ENCODE measurements around the gene SLC24A4.

The SLC24A4 gene

DNA sequence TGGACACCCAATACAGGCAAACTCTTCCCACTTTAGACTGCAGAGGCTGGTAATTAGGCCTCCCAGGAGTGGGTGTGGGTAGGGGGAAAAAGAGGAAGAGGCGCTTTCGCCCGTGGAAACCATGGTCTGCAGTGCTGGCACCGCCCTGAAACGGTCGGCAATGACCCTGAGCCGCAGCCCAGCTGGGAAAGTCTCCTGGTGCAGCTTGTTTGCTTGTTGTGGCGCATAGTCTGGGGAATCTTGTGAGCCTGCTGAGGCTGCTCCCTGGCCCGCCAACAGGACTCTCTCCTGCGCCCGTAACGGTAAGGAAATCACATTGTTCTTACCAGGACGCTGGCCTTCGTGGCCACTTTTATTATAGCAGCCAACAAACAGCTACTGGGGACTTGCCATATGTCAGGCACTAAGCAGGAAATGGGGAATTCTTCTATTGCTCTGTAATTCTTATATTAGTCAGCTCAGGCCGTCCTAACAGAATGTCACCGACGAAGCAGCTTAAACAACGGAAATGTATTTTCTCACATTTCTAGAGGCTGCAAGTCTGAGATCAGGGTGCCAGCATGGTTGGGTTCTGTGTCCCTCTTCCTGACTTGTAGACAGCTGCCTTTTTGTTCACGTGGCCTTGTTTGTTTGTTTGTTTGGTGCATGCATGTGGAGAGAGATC is 138.1 kb downstream of the SLC24A4 start:
- no peak for DNase-seq

- no peak for DNase-seq
Measured at GRCh38 chr14:92461891-92462290, 138.9 kb downstream of the SLC24A4 start.

DNA sequence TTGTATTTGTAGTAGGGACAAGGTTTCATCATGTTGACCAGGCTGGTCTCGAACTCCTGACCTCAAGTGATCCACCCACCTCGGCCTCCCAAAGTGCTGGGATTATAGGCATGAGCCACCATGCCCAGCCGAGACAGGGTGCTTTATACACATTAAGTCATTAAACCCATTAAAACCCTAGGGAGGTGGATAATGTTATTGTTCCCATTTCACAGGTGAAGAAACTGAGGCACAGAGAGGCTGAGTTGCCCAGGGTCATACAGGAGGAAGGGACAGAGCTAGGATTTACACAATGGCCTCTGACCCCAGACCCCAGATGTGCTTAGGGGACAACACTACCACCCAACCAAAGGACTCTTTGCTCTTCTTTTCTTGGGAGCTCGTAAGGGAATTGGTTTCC is 139.6 kb downstream of the SLC24A4 start:
- DNase-seq = no peak

GRCh38 chr14:92463141-92463540 is 140.2 kb downstream of the SLC24A4 start:
- DNase-seq = no peak

DNA sequence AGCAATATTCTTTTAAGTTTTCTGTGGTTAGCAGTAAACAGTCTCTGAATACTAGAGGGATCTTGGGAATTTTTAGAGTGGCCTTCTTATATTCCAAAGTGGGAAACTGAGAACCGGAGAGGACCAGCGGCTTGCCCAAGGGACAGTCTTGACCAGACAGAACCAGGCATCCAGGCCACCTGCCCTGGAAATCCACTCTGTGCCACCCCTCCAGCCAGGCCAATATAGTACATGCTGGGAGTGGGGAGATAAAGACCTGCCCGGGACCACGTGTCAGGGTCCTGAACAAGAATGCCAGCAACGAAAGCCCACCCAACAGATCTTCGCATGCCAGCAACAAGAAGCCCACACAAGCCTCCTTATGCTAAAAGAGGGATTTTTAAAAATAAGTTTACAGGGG is 141.2 kb downstream of the SLC24A4 start:
- DNase-seq = no peak

DNA sequence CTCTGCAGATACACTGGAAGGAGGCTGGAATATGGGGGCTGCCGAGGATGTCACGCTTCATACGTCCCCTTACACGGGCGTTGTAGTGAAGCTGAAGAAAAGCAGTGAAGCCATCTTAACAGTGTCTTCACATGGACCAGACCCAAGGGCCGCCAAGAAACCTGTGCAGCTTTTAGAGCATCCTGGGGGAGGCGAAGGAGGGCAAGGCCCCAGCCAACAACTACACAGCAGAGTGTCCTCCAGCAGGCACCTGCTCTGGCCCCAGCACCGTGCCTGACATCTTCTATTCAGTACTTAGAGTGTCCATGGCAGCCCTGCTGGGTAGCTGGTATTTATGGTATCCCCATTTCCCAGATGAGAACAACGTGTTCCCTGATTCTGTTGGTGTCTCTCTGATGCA is 141.8 kb downstream of the SLC24A4 start:
- no peak for DNase-seq

DNA sequence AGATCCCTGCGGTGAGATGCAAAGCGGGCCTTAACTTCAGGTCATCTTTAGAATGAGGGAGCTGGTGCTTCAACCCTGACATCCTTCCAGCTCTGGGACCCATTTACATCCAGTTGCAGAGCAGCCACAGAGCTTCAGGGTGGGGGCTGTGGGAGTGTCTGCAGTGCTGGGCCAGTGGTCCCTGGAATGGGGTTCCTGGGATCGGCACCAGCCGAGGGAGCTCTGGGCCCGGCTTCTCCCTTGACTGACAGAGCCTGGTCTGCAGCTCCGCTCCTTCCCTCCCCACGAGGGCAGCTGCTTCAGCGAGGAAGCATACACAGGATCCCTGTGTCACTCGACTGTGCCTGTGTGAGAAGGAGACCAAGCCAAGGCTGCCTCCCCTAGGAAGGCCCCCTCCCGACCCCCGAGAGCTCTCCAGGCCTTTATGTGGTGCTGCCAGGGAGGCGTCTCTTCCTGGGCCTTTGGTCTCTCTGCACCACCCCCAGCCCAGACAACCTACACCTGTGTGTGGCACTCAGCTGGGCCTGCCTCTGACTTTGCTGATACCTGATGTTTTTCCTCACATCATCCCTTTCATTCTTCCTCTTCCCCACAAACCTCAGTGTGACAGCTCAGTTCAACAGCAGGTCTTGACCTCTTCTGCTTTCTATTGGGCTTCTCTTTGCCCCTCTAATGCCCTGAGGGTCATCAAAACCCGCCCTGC is 142.5 kb downstream of the SLC24A4 start:
- no peak for DNase-seq

- DNase-seq = no peak
Measured at GRCh38 chr14:92466059-92466458, 143.1 kb downstream of the SLC24A4 start.

- DNase-seq = no peak
Measured at GRCh38 chr14:92469515-92469914, 146.6 kb downstream of the SLC24A4 start.

GRCh38 chr14:92470215-92470614 is 147.2 kb downstream of the SLC24A4 start:
- no peak for DNase-seq

DNA sequence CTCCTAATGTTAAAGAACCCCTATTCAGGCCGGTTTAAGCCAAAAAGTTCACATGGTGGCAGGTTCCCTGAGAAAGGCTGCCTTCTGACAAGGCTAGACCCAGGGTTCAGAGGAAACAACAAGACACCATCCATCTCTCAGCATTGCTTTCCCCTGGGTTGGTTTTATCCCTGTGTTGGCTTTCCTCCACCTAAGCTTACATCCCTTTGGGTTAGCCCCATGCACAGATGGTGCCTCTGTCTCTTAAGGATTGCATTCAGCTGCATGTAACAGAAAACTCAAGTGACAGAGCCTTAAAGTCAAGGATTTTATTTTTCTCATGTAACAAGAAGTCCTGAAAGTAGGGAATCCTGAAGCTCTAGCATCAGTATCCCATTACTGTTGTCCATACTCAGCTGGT is 147.8 kb downstream of the SLC24A4 start:
- no peak for DNase-seq

GRCh38 chr14:92471919-92472318 is 149.0 kb downstream of the SLC24A4 start:
- no peak for DNase-seq

GRCh38 chr14:92472860-92473259 is 149.9 kb downstream of the SLC24A4 start:
- no peak for DNase-seq

GRCh38 chr14:92473261-92473968 is 150.4 kb downstream of the SLC24A4 start:
- no peak for DNase-seq

DNA sequence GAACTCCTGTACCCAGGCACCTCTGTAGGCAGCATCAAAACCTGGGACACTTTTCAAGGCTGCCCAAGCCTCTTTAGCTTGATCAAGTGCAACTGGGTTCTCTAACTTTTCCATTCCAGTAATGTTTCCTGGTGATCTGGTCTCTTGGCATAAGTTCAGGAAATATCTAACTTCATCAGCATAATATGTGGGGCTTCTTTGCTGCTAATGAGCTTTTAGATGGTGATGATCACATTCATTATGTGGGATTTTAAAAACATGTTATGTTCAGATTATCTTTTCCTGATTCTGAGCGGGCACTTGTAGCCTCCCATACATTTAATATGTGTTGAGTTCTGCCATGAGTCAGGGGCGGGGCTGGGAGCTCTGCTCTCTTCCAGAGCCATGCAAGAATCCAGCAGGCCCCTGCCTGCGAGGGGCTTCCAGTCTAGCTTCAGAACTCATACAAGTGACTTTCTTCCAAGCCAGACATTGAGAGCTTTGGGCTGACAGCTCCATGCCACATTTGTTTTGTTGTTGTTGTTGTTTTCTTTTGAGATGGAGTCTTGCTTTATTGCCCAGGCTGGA is 151.1 kb downstream of the SLC24A4 start:
- no peak for DNase-seq

GRCh38 chr14:92475037-92475436 is 152.1 kb downstream of the SLC24A4 start:
- DNase-seq = no peak

DNA sequence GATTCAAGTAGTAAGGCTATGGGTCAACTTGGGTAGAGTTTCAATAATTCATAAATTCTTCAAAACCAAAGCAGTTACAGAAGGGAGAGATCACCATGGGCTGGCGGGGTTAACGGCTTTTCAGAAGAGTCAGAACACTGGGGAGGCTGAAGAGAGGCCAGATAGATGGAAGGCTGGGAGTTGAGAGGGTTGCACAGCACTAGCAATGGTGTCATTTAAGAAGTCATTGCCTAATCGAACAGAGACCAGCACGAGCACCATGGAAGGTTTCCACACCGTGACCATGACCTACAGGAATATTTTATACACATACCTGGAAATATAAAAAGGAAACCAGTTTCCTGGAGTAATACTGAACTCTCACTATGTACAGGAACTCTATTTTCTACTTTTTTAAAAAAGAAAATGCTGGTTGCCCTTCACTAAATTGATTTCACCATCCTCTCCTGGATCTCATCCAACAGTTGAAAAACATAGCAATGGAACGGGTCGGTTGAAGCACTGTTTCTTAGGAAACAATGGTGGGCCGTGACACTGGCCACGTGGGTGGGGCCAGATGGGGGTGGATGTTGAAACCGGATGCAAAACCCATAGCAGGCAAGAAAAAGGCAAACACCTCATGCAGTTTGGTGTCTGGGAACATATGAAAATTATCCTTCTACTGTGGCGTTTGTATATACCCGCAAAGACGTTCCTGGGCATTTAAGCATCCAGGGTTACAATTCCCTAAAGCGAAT is 152.7 kb downstream of the SLC24A4 start:
- no peak for DNase-seq

DNA sequence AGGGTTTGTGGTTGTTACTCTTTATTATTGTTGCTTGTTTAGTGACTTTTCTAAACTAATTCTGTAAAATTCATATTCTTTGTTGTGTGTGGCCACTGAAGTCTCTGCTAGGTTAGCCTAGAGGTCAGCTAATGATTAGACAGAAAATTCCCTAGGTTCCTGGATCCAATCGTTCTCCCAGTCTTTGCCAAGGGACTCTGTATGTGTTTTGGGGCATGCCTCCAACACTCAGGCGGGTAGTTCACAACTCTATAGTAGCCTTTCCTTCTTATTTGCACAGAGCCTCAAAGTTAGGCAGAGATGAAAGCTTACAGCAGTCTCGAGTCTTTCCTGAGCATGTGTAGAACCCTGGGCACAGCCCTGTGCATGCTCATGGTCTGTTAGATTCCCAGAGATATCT is 157.9 kb downstream of the SLC24A4 start:
- no peak for DNase-seq

DNA sequence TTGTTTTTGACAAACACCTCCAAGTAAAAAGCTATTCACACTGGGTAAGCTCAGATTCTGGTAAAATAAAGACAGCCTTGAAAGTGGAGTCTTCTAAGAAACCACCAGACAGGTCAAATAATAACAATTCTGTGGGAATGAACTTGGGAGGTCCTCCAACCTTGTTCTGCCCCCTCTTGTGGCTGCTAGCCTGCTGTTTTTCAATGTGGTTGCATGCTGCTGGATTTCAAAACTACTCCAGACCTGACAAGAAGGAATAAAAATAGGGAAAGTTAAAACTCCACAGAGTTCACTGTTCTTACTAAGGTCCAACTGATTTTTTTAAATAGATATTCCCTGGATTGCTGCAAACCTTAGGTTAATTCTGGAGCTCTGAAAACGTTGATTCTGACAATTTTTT is 158.4 kb downstream of the SLC24A4 start:
- no peak for DNase-seq

DNA sequence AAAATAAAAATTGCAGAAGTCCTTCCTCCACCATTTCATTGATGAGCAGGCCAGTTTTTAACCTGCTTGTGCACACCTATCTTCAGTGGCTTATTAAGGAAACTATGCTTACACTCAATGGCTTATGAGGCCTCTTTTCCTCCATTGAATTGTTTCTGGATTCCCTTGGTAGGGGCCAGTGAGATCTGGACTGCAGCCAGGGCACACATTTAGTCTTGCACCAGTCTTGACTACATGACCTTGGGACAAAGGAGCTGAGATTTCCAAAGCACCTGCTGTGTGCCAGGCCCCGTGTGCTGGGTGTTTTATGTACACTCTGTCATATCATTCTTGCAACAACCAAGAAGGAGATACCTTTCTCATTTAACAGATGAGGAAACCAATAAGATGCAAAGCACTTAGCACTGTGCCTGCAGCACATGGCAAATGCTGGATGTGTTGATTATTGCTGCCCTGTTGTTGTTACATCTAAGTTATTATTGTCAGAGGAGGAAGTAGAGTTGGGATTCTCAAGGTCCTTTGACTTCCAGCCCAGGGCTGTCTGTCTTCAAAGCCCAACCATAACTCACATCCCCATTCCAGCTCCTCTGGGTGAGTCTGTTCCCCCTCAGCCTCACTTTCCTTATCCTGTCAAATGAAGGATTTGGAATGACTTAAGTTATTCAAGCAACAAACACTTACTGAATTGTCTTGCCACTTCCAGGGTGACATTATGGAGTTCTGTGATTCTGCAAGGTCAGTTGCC is 159.0 kb downstream of the SLC24A4 start:
- DNase-seq = no peak

- no peak for DNase-seq
Measured at GRCh38 chr14:92482621-92483319, 159.8 kb downstream of the SLC24A4 start.
